Neural progenitor cell (in vitro differentiated cells): ENCODE data around the gene AP2A2.

Source experiments
- CTCF ChIP-seq: fragments of 200-600 bp; sonication (generic); IDR thresholded peaks from 2 replicates; pipeline ENCODE4 v1.5.1; 2017; ENCODE audit warnings: antibody characterized with exemption, mild to moderate bottlenecking
- EZH2 ChIP-seq: fragments of 200-600 bp; sonication (generic); IDR thresholded peaks from 2 replicates; pipeline ENCODE4 v1.6.1; 2017; ENCODE audit warnings: antibody characterized with exemption, mild to moderate bottlenecking, moderate library complexity
- EZH2phosphoT487 ChIP-seq: fragments of 200-600 bp; sonication (generic); IDR thresholded peaks from 2 replicates; pipeline ENCODE4 v1.6.1; 2017; ENCODE audit warnings: antibody characterized with exemption

- TF ChIP-seq EZH2phosphoT487, result no peak
- TF ChIP-seq CTCF, result no peak
- no peak for TF ChIP-seq EZH2
Observed at GRCh38 chr11:1040428-1041148, 114.9 kb downstream of the AP2A2 start.
